Measurements from ENCODE around the gene SYNGR1.

SYNGR1 gene

GRCh38 chr22:39374801-39375200 is 25.0 kb downstream of the SYNGR1 start:
- DNase-seq, result no peak

- DNase-seq, result no peak
These were observed 25.9 kb downstream of the SYNGR1 start for GRCh38 chr22:39375646-39376045.

GRCh38 chr22:39379756-39380730 is 30.3 kb downstream of the SYNGR1 start:
- DNase-seq, result no peak

- DNase-seq, result no peak
These were observed 31.4 kb downstream of the SYNGR1 start for GRCh38 chr22:39381009-39381755.

- no peak for DNase-seq
These were observed 32.1 kb downstream of the SYNGR1 start for GRCh38 chr22:39381930-39382329.

- no peak for DNase-seq
These were observed 32.6 kb downstream of the SYNGR1 start for GRCh38 chr22:39382410-39382809.

GRCh38 chr22:39383841-39384625 is 34.2 kb downstream of the SYNGR1 start:
- DNase-seq, result no peak

GRCh38 chr22:39384750-39385480 is 35.1 kb downstream of the SYNGR1 start:
- no peak for DNase-seq

- DNase-seq, result no peak
These were observed 38.6 kb downstream of the SYNGR1 start for GRCh38 chr22:39388261-39389011.

- no peak for DNase-seq
These were observed 39.6 kb downstream of the SYNGR1 start for GRCh38 chr22:39389420-39389819.

- DNase-seq, result no peak
These were observed 42.7 kb downstream of the SYNGR1 start for GRCh38 chr22:39392341-39392948.

GRCh38 chr22:39395936-39396796 is 46.4 kb downstream of the SYNGR1 start:
- DNase-seq, result no peak

- DNase-seq, result no peak
These were observed 47.0 kb downstream of the SYNGR1 start for GRCh38 chr22:39396797-39397195.

- no peak for DNase-seq
These were observed 51.5 kb downstream of the SYNGR1 start for GRCh38 chr22:39401301-39401631.

GRCh38 chr22:39405346-39406085 is 55.7 kb downstream of the SYNGR1 start:
- no peak for DNase-seq

GRCh38 chr22:39408173-39408572 is 58.4 kb downstream of the SYNGR1 start:
- no peak for DNase-seq

- no peak for DNase-seq
These were observed 59.0 kb downstream of the SYNGR1 start for GRCh38 chr22:39408807-39409206.

- DNase-seq, result no peak
These were observed 59.8 kb downstream of the SYNGR1 start for GRCh38 chr22:39409516-39410029.

GRCh38 chr22:39410264-39410663 is 60.5 kb downstream of the SYNGR1 start:
- no peak for DNase-seq
